HUES48 (cell line): Measurements from ENCODE around the gene FHAD1.
"Not testable (repeated sequence)": the region's sequence is repeated elsewhere in the genome, so short reads cannot be mapped to it uniquely, and the experiment has no call there.

Experiments used
- H3K27ac ChIP-seq: one replicate; pipeline ENCODE4 v1.7.0; 2013; ENCODE audit warnings: low read depth, low read length, inconsistent platforms
- H3K27me3 ChIP-seq: 2 replicates; pipeline ENCODE4 v1.6.1; 2013; ENCODE audit warnings: mild to moderate bottlenecking, low read length; ENCODE audit not compliant: control insufficient read depth, insufficient read depth
- H3K36me3 ChIP-seq: 2 replicates; pipeline ENCODE4 v1.6.1; 2013; ENCODE audit warnings: low read length; ENCODE audit not compliant: control insufficient read depth, insufficient read depth
- H3K4me1 ChIP-seq: 2 replicates; pipeline ENCODE4 v1.6.1; 2013; ENCODE audit warnings: mild to moderate bottlenecking, low read length; ENCODE audit not compliant: control insufficient read depth, insufficient read depth
- H3K4me3 ChIP-seq: 2 replicates; pipeline ENCODE4 v1.5.1; 2013; ENCODE audit warnings: mild to moderate bottlenecking, low read depth, low read length
- H3K9ac ChIP-seq: 2 replicates; pipeline ENCODE4 v1.6.1; 2013; ENCODE audit warnings: mild to moderate bottlenecking, low read depth, low read length, moderate library complexity
- H3K9me3 ChIP-seq: 2 replicates; pipeline ENCODE4 v1.6.1; 2013; ENCODE audit warnings: low read length; ENCODE audit not compliant: control insufficient read depth, insufficient read depth

Gene FHAD1

DNA sequence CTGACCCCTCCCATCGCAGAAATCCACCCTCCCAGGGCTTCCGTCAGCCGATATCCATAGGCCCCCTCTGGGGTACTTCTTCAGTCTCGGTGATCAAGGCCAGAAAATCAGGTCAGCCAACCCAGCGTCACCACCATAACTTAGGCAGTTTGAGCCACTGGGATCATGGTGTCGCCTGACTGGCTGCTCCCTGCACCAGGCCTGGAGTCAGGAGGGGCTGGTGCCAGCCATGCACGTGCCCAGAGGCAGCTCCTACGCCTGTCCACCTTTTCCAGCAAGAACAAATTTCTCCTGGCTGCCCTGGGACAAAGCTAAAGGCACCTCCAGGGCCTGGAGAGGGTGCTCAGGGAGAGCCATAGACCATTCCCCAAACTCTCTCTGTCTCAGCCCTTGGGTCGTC is 186.4 kb downstream of the FHAD1 start:
- Histone ChIP-seq H3K4me3 (no peak overlapping the region), H3K4me1 (no peaks in the 10 kb centered on the region), H3K9ac (no peak overlapping the region), H3K9me3 (no peaks in the 10 kb centered on the region), H3K36me3 (no peaks in the 10 kb centered on the region), H3K27me3 (no peaks in the 10 kb centered on the region), H3K27ac (no peak overlapping the region)

DNA sequence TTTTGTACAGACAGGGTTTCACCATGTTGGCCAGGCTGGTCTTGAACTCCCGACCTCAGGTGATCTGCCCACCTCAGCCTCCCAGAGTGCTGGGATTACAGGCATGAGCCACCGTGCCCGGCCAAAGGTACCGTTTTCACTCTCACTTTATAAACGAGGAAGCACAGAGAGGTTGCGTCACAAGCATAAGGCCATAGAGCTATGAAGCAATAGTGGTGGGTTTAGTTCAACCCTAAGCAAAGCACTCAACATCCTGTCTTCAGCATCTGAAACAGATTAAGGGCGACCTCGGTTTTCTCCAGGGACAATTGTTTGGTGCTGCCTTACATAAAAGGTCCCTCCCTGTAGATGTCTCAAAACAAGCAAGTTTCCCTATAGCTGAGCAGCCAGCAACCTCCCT is 187.7 kb downstream of the FHAD1 start:
- H3K4me3 ChIP-seq, H3K27ac ChIP-seq, H3K27me3 ChIP-seq, H3K9ac ChIP-seq, H3K36me3 ChIP-seq, H3K9me3 ChIP-seq, H3K4me1 ChIP-seq: not testable (repeated sequence)

DNA sequence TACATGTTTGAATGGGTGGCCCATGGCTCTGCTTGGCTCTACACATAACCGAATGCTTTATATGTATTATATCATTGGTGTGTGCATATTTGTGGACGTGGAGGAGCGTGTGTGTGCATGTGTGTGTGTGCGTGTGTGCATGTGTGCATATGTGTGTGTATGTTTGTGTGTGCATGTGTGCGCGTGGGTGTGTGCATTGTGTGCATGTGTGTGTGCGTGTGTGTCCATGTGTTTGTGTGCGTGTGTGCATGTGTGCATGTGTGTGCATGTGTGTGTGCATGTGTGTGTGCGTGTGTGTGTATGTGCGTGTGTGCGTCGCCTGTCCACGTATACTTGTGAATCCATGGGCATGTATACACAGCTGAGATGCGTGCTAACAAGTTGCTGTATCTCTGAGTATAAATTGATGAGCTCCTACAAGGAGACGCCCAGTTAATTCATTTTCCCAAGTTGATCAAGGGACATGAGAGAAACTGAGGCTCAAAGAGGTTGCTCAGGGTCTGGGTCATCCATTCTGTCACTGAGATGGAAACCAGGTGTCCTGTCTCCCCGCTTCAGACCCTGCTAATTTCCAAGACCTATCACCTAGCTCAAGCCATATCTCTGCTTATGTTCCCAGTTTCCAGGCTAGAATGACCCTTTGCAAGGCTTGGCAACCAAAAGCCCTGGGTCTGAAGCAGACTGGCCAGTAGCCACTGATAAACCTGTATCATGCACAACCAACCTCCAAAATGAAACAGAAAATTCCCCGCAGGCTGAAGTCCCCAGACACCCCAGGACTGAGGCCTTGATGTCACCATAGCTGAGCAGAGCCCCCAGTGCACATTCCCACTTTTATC is 188.4 kb downstream of the FHAD1 start:
- Histone ChIP-seq H3K9ac (no peak overlapping the region), H3K27me3 (no peaks in the 10 kb centered on the region)

DNA sequence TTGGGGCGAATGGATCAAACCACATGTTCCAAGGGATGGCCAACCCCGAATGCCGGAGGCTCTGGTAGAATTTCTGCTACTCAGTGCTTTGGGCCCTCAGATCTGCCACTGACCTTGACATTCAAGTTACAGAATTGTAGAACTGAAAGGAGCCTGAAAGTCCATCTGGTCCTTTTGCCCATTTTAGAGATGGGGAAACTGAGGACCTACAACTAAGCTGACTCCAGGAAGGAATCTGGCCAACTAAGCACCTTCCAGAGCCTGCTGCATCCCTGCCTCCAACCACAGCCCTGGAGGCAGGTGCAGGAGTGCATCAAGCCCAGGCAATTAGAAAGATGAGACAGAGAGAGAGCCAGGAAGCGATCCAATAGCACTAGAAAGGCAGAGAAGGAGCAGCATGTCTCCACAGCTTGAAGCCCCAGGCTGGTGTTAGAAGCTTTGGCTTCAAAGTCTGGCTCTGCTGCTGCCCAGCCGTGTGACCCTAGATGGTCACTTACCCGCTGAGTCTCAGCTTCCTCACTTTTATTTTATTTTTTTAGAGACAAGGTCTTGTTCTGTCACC is 189.9 kb downstream of the FHAD1 start:
- no peaks in the 10 kb centered on the region for H3K4me1 ChIP-seq
- no peaks in the 10 kb centered on the region for H3K27me3 ChIP-seq
- no peak overlapping the region for H3K4me3 ChIP-seq
- H3K9me3 ChIP-seq = no peaks in the 10 kb centered on the region
- H3K27ac ChIP-seq = no peak overlapping the region
- H3K9ac ChIP-seq = no peak overlapping the region
- H3K36me3 ChIP-seq = no peaks in the 10 kb centered on the region

More for the DNA sequence above, 188.4 kb downstream of the FHAD1 start:
- no peak overlapping the region for H3K4me3 ChIP-seq
- no peak overlapping the region for H3K27ac ChIP-seq
- no peaks in the 10 kb centered on the region for H3K9me3 ChIP-seq
- H3K4me1 ChIP-seq = no peaks in the 10 kb centered on the region
- no peaks in the 10 kb centered on the region for H3K36me3 ChIP-seq

DNA sequence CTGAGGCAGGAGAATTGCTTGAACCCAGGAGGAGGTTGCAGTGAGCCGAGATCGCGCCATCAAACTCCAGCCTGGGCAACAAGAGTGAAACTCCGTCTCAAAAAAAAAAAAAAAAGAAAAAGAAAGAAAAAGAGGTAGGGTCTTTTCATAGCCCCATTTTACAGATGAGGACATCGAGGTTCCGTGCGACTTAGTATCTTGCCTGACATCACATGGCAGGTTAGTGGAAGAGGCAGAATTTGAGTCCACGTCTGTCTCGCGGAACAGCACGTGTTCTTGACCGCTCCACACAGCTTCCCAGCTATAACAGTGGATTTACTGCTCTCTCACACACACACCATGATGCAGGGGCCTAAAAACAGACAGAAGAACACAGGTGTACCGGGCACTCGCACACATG is 192.3 kb downstream of the FHAD1 start:
- H3K36me3 ChIP-seq = no peaks in the 10 kb centered on the region
- no peaks in the 10 kb centered on the region for H3K4me1 ChIP-seq
- H3K4me3 ChIP-seq = no peak overlapping the region
- H3K27me3 ChIP-seq = no peaks in the 10 kb centered on the region
- H3K9ac ChIP-seq = no peak overlapping the region
- H3K9me3 ChIP-seq = no peaks in the 10 kb centered on the region
- H3K27ac ChIP-seq = no peak overlapping the region

DNA sequence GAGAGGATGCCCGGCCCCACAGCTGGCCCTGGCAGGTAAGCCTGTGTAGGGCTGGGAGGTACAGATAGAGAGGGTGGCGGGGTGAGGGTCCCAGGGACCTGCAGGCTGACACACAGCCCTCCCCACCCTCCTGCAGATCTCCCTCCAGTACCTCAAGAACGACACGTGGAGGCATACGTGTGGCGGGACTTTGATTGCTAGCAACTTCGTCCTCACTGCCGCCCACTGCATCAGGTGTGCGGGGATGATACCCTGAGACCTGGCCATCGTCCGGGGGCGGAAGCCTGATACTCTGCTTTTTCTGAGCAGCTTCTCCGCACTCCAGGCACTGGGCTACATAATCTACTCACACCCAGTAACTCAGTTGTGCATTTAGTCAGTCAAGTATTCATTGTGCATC is 193.3 kb downstream of the FHAD1 start:
- Histone ChIP-seq H3K9ac (no peak overlapping the region), H3K36me3 (no peaks in the 10 kb centered on the region), H3K4me1 (no peaks in the 10 kb centered on the region), H3K9me3 (no peaks in the 10 kb centered on the region), H3K27me3 (no peaks in the 10 kb centered on the region), H3K27ac (no peak overlapping the region), H3K4me3 (no peak overlapping the region)

DNA sequence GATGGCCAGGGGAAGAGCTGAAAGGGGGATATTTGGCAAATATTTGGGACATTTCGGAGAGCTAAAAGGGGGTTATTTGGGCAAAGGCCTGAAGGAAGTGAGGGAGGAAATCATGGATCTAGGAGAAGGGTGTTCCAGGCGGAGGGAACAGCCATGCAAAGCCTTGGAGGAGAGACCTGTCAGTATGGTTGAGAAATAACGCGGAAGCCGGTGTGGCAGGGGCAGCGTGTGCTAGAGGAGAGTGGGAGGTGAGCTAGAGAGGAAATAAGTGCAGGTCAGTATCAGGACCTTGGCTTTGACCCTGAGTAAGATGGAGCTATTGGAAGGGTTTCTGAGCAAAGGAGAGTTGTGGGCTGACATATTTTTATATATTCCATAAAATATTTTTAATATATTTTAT is 194.2 kb downstream of the FHAD1 start:
- no peaks in the 10 kb centered on the region for H3K36me3 ChIP-seq
- H3K27me3 ChIP-seq = no peaks in the 10 kb centered on the region
- no peaks in the 10 kb centered on the region for H3K4me1 ChIP-seq
- H3K9ac ChIP-seq = no peak overlapping the region
- H3K4me3 ChIP-seq = no peak overlapping the region
- no peaks in the 10 kb centered on the region for H3K9me3 ChIP-seq
- H3K27ac ChIP-seq = no peak overlapping the region

DNA sequence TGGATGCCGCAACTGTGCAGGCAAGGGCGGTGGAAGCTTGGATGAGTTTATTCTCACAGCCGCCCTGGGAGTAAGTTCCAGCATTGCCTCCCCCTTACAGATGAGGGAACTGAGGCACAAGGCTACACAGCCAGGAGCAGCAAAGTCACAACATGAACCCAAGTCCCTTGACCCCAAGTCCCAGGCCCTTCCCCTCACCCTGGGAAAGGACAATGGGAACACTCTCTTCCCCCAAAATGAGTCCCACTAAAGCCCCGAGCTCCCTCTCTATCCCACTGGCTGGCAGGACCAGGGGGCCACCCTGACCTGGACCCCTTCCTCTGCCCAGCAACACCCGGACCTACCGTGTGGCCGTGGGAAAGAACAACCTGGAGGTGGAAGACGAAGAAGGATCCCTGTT is 195.1 kb downstream of the FHAD1 start:
- Histone ChIP-seq H3K27me3 (no peaks in the 10 kb centered on the region), H3K27ac (no peak overlapping the region), H3K4me3 (no peak overlapping the region), H3K9ac (no peak overlapping the region), H3K4me1 (no peaks in the 10 kb centered on the region), H3K36me3 (no peaks in the 10 kb centered on the region), H3K9me3 (no peaks in the 10 kb centered on the region)

DNA sequence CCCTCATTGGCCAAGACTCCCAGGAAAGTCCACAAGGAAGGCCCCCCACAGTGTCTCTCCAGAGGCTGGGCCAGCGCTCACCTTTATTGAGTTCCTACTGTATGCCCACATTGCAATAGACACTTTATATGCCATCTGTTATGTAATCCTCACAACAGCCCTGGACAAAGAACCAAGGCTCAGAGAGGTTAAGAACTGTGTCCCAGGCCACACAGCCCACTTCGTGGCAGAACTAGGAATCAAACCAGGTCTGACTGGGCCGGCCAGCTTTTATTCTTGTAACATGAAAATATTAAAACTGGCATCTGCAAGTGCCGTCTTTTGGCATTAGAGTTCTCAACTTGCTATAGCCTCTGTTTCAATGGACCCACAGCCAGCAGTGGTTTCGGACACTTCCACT is 195.7 kb downstream of the FHAD1 start:
- H3K36me3 ChIP-seq = no peaks in the 10 kb centered on the region
- H3K27ac ChIP-seq = no peak overlapping the region

DNA sequence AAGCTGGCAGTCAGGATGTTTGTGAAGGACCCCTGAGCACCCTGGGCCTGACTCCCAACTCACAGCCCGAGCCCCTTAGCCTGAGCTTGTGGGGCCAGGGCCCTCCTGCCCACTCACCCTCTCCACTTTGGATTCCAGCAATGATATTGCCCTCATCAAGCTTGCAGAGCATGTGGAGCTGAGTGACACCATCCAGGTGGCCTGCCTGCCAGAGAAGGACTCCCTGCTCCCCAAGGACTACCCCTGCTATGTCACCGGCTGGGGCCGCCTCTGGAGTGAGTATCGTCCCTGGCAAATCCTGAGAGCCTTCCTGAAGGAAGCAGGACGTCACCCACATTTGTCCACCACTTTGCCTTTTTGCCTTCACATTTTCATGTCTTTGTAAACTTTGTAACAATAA is 196.3 kb downstream of the FHAD1 start:
- Histone ChIP-seq H3K27me3 (no peaks in the 10 kb centered on the region), H3K9ac (no peak overlapping the region), H3K36me3 (no peaks in the 10 kb centered on the region), H3K9me3 (no peaks in the 10 kb centered on the region), H3K4me1 (no peaks in the 10 kb centered on the region), H3K4me3 (no peak overlapping the region), H3K27ac (no peak overlapping the region)

More for the DNA sequence above, 195.7 kb downstream of the FHAD1 start:
- no peak overlapping the region for H3K9ac ChIP-seq
- H3K9me3 ChIP-seq = no peaks in the 10 kb centered on the region
- H3K4me3 ChIP-seq = no peak overlapping the region
- no peaks in the 10 kb centered on the region for H3K4me1 ChIP-seq
- no peaks in the 10 kb centered on the region for H3K27me3 ChIP-seq

DNA sequence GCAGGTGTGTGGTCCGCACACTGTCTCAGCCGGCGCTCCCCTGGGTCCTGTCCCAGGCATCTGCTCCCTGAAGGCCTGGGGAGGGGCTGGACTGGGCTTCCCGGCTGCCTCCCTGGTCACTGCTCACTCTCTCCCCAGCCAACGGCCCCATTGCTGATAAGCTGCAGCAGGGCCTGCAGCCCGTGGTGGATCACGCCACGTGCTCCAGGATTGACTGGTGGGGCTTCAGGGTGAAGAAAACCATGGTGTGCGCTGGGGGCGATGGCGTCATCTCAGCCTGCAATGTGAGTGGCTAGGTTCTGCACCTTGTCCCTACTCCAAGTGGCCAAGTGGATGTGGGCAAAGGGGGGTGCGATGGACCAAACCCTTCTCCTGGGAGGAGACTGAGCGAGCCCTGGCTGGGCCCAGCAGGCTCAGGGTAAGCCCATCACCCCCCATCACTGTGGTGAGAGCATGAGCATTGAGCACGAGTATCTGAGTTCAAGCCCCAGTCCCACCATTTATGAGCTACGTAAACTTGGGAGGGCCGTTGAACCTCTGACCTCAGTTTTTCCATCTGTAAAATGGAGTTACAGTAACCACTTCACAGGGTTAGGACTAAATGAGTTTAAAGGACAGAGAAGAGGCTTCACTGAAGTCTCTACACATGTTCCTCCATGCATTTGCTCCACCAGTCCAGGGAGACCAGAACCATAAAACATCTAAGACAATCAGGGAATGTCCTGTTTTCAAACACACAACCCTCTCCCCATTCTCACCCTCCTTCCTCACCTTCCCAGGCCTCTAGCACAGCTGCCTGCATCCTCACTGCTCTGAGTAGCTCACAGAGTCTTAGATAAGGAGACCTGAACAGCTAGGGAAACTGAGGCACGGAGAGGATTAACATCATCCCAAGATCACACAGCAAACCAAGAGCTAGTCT is 197.7 kb downstream of the FHAD1 start:
- no peak overlapping the region for H3K27ac ChIP-seq
- no peaks in the 10 kb centered on the region for H3K9me3 ChIP-seq
- no peaks in the 10 kb centered on the region for H3K36me3 ChIP-seq
- no peak overlapping the region for H3K4me3 ChIP-seq
- H3K9ac ChIP-seq = no peak overlapping the region
- no peaks in the 10 kb centered on the region for H3K4me1 ChIP-seq
- H3K27me3 ChIP-seq = no peaks in the 10 kb centered on the region
